GM12878 (cell line): ENCODE measurements around the gene UTP14C. TPM values are rescaled to one million over a fixed set of nuclear protein-coding genes. Genes with fewer than 3 reads are reported as not detected.

ENCODE experiments used
- ATAC-seq: fragments of 200-7000 bp; cut with Tn5 transposase; 3 replicates; pipeline ENCODE4 v1.9.1; 2020; ENCODE audit warnings: mild to moderate bottlenecking, moderate library complexity
- BruUV-seq: library from RNA; stranded (reverse); fragments of 400-500 nt; replicated peaks from 2 replicates; lab custom pipeline; 2021; lab: Mats Ljungman, UMichigan
- CTCF ChIA-PET: fragments of 300-600 bp; sonication (Branson Sonifier 250); formaldehyde crosslinking; extraction: SDS; loops from one replicate; lab custom pipeline; 2021; ENCODE audit warnings: inconsistent platforms; lab: Yijun Ruan, JAX
- POLR2A ChIA-PET: fragments of 350-600 bp; formaldehyde crosslinking; extraction: SDS; loops from one replicate; lab custom pipeline; 2021; ENCODE audit warnings: inconsistent platforms; lab: Charles Lee
- RAD21 ChIA-PET: fragments of 300-600 bp; sonication (Branson Sonifier 250); formaldehyde crosslinking; loops from one replicate; lab custom pipeline; 2023; ENCODE audit warnings: antibody characterized with exemption; ENCODE audit not compliant: unreplicated experiment; lab: Charles Lee
- SMC1A ChIA-PET: fragments of 300-600 bp; sonication (Branson Sonifier 250); formaldehyde crosslinking; loops from one replicate; lab custom pipeline; 2023; ENCODE audit not compliant: unreplicated experiment, uncharacterized antibody; lab: Charles Lee
- DNase-seq: peaks from one replicate; pipeline ENCODE4 v3.0.0-alpha.2; 2011; ENCODE audit warnings: low read depth, low spot score
- FAIRE-seq: peaks from 3 replicates; lab custom pipeline; 2011; peaks lifted over from hg19 to GRCh38; lab: Jason Lieb, UNC
- H2AFZ ChIP-seq: 2 replicates; pipeline ENCODE4 v1.6.0; 2011; ENCODE audit warnings: low read depth, low read length, control low read depth; ENCODE audit not compliant: control insufficient read depth
- H3K27ac ChIP-seq: 2 replicates; pipeline ENCODE4 v1.5.1; 2011; ENCODE audit warnings: control low read depth; ENCODE audit not compliant: control insufficient read depth, insufficient read depth
- H3K27me3 ChIP-seq, 2 experiments: replicated peaks in 1 of 2; 2 replicates each; pipeline versions ENCODE4 v1.6.0 to v1.6.1; 2011; ENCODE audit warnings: low read length in 1 of 2; ENCODE audit not compliant: control insufficient read depth in 2 of 2, insufficient read depth in 2 of 2
- H3K36me3 ChIP-seq, 2 experiments: 2 replicates each; pipeline ENCODE4 v1.5.1; 2011; ENCODE audit warnings: low read length in 1 of 2; ENCODE audit not compliant: control insufficient read depth in 2 of 2, insufficient read depth in 2 of 2
- H3K4me1 ChIP-seq: 2 replicates; pipeline ENCODE4 v1.6.1; 2011; ENCODE audit warnings: mild to moderate bottlenecking, low read length, moderate library complexity, mixed read lengths; ENCODE audit not compliant: control insufficient read depth, insufficient read depth
- H3K4me2 ChIP-seq: 2 replicates; pipeline ENCODE4 v1.6.0; 2011; ENCODE audit warnings: control low read depth; ENCODE audit not compliant: control insufficient read depth, insufficient read depth
- H3K4me3 ChIP-seq: fragments of 200-600 bp; sonication (generic); 2 replicates; pipeline ENCODE4 v1.5.1; 2016
- H3K79me2 ChIP-seq: 2 replicates; pipeline ENCODE4 v1.6.0; 2011; ENCODE audit warnings: low read length; ENCODE audit not compliant: control insufficient read depth, insufficient read depth
- H3K9ac ChIP-seq: 2 replicates; pipeline ENCODE4 v1.8.0; 2011; ENCODE audit warnings: low read length, control low read depth, mixed read lengths; ENCODE audit not compliant: control insufficient read depth, insufficient read depth
- H3K9me3 ChIP-seq: replicated peaks from 3 replicates; pipeline ENCODE4 v1.5.1; 2011; ENCODE audit warnings: mild to moderate bottlenecking, low read length; ENCODE audit not compliant: control insufficient read depth, insufficient read depth
- H4K20me1 ChIP-seq: 2 replicates; pipeline ENCODE4 v1.6.0; 2011; ENCODE audit not compliant: control insufficient read depth, insufficient read depth
- EP300 ChIP-seq, 2 experiments: fragments of 150-350 bp in 1 of 2; IDR thresholded peaks; 2 replicates each; pipeline ENCODE4 v1.6.1; 2011 to 2012; ENCODE audit warnings: low read depth in 2 of 2, low read length in 2 of 2, borderline replicate concordance in 1 of 2, improper control_type of control experiment in 1 of 2, inconsistent platforms in 1 of 2; ENCODE audit not compliant: control insufficient read depth in 1 of 2
- FOS ChIP-seq: IDR thresholded peaks from 3 replicates; pipeline ENCODE4 v1.6.1; 2011; ENCODE audit warnings: borderline replicate concordance; ENCODE audit not compliant: insufficient read length; ENCODE audit errors: extremely low read depth
- JUNB ChIP-seq: IDR thresholded peaks from 2 replicates; pipeline ENCODE4 v1.6.1; 2016; ENCODE audit warnings: antibody characterized with exemption, mild to moderate bottlenecking
- KAT2A ChIP-seq: conservative IDR thresholded peaks from 2 replicates; pipeline ENCODE4 v1.6.1; 2011; ENCODE audit warnings: low read depth, low read length; ENCODE audit not compliant: control insufficient read depth
- NFYA ChIP-seq: IDR thresholded peaks from 2 replicates; pipeline ENCODE4 v1.6.1; 2011; ENCODE audit warnings: low read depth, mild to moderate bottlenecking, low read length, improper control_type of control experiment, borderline replicate concordance
- RELA ChIP-seq: fragments of 450-650 bp; IDR thresholded peaks from 2 replicates; pipeline ENCODE4 v1.8.0; 2014; ENCODE audit warnings: borderline replicate concordance; ENCODE audit not compliant: partially characterized antibody
- RUNX3 ChIP-seq: IDR thresholded peaks from 2 replicates; pipeline ENCODE4 v1.6.1; 2012; ENCODE audit warnings: low read length, inconsistent platforms
- SMARCA5 ChIP-seq: fragments of 450-650 bp; IDR thresholded peaks from 2 replicates; pipeline ENCODE4 v1.6.1; 2017; ENCODE audit warnings: mild to moderate bottlenecking
- TCF12 ChIP-seq: IDR thresholded peaks from 2 replicates; pipeline ENCODE4 v1.6.1; 2011; ENCODE audit warnings: low read depth, mild to moderate bottlenecking, low read length
- WGBS: methylation state at CpG from one replicate; pipeline ENCODE4 v1.1.6; 2016; ENCODE audit warnings: low lambda C conversion rate; ENCODE audit not compliant: insufficient replicate concordance, insufficient coverage; ENCODE audit errors: missing lambda C conversion rate; 5-methylcytosine and 5-hydroxymethylcytosine counted together
- in situ Hi-C: fragments of 300-500 bp; cut with MboI; formaldehyde crosslinking; loops from 9 replicates; pipeline ENCODE4 v1.14.3; 2018; ENCODE audit warnings: mixed read lengths
- intact Hi-C: fragments of 100-400 bp; cut with micrococcal nuclease; formaldehyde crosslinking; loops from one replicate; pipeline ENCODE4 v1.14.2; 2022; ENCODE audit not compliant: unreplicated experiment
- polyA plus RNA-seq, 11 experiments: library from polyadenylated mRNA; depleted of rRNA in 4 of 11; unstranded in 6 of 11; stranded (reverse) in 5 of 11; fragments of >200 nt; fragmentation: Nextera tagmentation in 4 of 11; fragmentation: Illumina TruSeq in 1 of 11; extraction: Ambion mirVana in 4 of 11; extraction: Trizol in 1 of 11; gene quantifications; 1 replicate in 1 of 11; 2 replicates in 10 of 11; pipeline versions ENCODE4 v1.2.1 to v1.2.3, GENCODE V29; 2011 to 2016; ENCODE audit warnings: inconsistent platforms in 2 of 11, missing spikeins in 2 of 11, low read depth in 1 of 11
- total RNA-seq, 4 experiments: library from RNA; depleted of rRNA in 3 of 4; stranded (reverse); fragments of >200 nt in 3 of 4; fragmentation: Illumina TruSeq in 1 of 4; extraction: Trizol in 1 of 4; gene quantifications; 2 replicates each; pipeline versions ENCODE4 v1.2.1 to v1.2.3, GENCODE V29; 2013 to 2021
- TF ChIP-seq, protein P1 (sequence below): fragments of 450-650 bp; IDR thresholded peaks from 2 replicates; pipeline ENCODE4 v1.6.1; 2017; ENCODE audit warnings: mild to moderate bottlenecking, moderate library complexity
- TF ChIP-seq, protein P2 (sequence below): fragments of 450-650 bp; IDR thresholded peaks from 2 replicates; pipeline ENCODE4 v1.6.1; 2016; ENCODE audit warnings: mild to moderate bottlenecking

Gene UTP14C
- total and polyA plus RNA-seq, 10 of the 15 experiments (the other 5 are each of a cell fraction or from before 2014, with no cell fraction given) = 3.4 to 11.2 (median 6.0) TPM

DNA sequence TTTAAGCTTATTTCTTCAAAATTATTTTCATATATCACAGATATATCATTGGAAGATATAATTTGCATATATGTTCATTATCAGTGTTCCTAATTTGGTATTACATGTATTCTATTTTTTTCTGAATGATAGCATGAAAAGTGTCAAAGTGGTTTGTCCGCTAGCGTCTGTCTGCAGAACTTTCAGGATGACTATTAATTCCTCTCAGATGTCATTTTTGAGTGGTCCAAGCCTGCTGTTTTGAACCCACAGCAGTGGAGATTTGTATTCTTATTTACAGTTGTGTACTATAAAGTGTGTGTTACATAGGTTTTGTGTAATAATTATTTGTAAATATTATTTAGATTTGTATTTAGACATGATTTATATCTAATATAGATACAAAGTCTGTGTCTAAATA is 8.5 kb downstream of the UTP14C start:
- no peak overlapping the region for H3K9ac ChIP-seq
- no peak overlapping the region for H3K4me2 ChIP-seq
- no peak overlapping the region for H2AFZ ChIP-seq
- ATAC-seq (peak; percentile 55), FAIRE-seq (no peak), DNase-seq (no peak)
- ChIA-PET POLR2A (no interaction called here), SMC1A (interaction anchor here (1.6 kb wide), 1 partner anchor 13 kb away, joined by 5 read pairs; no protein-coding TSS in a partner anchor), RAD21 (no interaction called here), CTCF (interaction anchor here (0.6 to 1.6 kb wide), 2 partner anchors 29 to 96 kb away, joined by 3 read pairs; partner anchors contain the start of gene NEK5)
- in situ Hi-C loops (no loop called here), intact Hi-C loops (no loop called here)
- no TSS peak for BruUV-seq
- no peaks in the 10 kb centered on the region for H3K27me3 ChIP-seq
- no peak overlapping the region for H3K4me3 ChIP-seq
- no peaks in the 10 kb centered on the region for H4K20me1 ChIP-seq
- no peaks in the 10 kb centered on the region for H3K4me1 ChIP-seq
- no peaks in the 10 kb centered on the region for H3K79me2 ChIP-seq
- H3K36me3 ChIP-seq = no peaks in the 10 kb centered on the region; a peak in 1 of 4 replicates
- WGBS = 15% methylated on average over 2 of the region's 2 CpGs
- H3K9me3 ChIP-seq = no peaks in the 10 kb centered on the region
- TF ChIP-seq NFYA (no peak), SMARCA5 (no peak), RELA (no peak), KAT2A (no peak), RUNX3 (0 out of 2 replicates have a peak, but pooled peaks have one; percentile 31), JUNB (peak; percentile 72), FOS (no peak), EP300 (IDR thresholded peaks at IDR 0.05; ENCODE audit: borderline replicate concordance in 1 of 2, control insufficient read depth in 1 of 2, low read depth in 2 of 2, low read length in 2 of 2) (no peak), TCF12 (0 out of 2 replicates have a peak, but pooled peaks have one; percentile 35)
- TF ChIP-seq, protein P1, sequence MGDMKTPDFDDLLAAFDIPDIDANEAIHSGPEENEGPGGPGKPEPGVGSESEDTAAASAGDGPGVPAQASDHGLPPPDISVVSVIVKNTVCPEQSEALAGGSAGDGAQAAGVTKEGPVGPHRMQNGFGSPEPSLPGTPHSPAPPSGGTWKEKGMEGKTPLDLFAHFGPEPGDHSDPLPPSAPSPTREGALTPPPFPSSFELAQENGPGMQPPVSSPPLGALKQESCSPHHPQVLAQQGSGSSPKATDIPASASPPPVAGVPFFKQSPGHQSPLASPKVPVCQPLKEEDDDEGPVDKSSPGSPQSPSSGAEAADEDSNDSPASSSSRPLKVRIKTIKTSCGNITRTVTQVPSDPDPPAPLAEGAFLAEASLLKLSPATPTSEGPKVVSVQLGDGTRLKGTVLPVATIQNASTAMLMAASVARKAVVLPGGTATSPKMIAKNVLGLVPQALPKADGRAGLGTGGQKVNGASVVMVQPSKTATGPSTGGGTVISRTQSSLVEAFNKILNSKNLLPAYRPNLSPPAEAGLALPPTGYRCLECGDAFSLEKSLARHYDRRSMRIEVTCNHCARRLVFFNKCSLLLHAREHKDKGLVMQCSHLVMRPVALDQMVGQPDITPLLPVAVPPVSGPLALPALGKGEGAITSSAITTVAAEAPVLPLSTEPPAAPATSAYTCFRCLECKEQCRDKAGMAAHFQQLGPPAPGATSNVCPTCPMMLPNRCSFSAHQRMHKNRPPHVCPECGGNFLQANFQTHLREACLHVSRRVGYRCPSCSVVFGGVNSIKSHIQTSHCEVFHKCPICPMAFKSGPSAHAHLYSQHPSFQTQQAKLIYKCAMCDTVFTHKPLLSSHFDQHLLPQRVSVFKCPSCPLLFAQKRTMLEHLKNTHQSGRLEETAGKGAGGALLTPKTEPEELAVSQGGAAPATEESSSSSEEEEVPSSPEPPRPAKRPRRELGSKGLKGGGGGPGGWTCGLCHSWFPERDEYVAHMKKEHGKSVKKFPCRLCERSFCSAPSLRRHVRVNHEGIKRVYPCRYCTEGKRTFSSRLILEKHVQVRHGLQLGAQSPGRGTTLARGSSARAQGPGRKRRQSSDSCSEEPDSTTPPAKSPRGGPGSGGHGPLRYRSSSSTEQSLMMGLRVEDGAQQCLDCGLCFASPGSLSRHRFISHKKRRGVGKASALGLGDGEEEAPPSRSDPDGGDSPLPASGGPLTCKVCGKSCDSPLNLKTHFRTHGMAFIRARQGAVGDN = no peak
- TF ChIP-seq, protein P2, sequence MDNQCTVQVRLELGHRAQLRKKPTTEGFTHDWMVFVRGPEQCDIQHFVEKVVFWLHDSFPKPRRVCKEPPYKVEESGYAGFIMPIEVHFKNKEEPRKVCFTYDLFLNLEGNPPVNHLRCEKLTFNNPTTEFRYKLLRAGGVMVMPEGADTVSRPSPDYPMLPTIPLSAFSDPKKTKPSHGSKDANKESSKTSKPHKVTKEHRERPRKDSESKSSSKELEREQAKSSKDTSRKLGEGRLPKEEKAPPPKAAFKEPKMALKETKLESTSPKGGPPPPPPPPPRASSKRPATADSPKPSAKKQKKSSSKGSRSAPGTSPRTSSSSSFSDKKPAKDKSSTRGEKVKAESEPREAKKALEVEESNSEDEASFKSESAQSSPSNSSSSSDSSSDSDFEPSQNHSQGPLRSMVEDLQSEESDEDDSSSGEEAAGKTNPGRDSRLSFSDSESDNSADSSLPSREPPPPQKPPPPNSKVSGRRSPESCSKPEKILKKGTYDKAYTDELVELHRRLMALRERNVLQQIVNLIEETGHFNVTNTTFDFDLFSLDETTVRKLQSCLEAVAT = no peak
- no peak overlapping the region for H3K27ac ChIP-seq
